ENCODE results near the gene SMCHD1. TPM values are rescaled to one million over a fixed set of nuclear protein-coding genes. Genes with fewer than 3 reads are reported as not detected.
"Not testable (repeated sequence)": the region's sequence is repeated elsewhere in the genome, so short reads cannot be mapped to it uniquely, and the experiment has no call there.

The SMCHD1 gene
- total RNA-seq, 1 experiment from 2014 or later, result 48.6 TPM

- Histone ChIP-seq H3K36me3 (ENCODE audit: control insufficient read depth in 1 of 2, insufficient read depth in 2 of 2, low read length in 2 of 2) (peaks cover 32 to 51% of the 10 kb centered on the region in 2 experiments), H4K20me1 (ENCODE audit: insufficient read depth) (no peaks in the 10 kb centered on the region), H3K9me3 (ENCODE audit: control insufficient read depth in 1 of 2, insufficient read depth in 1 of 2, low read depth in 1 of 2, low read length in 2 of 2) (no peaks in the 10 kb centered on the region), H3K4me3 (replicated peaks in 1 of 2; ENCODE audit: low read depth in 1 of 2, low read length in 2 of 2) (no peak overlapping the region), H3K27ac (ENCODE audit: low read depth, low read length) (no peak overlapping the region), H3K9ac (ENCODE audit: low read length) (no peak overlapping the region), H3K4me1 (ENCODE audit: control insufficient read depth in 1 of 2, insufficient read depth in 2 of 2, low read length in 2 of 2) (no peaks in the 10 kb centered on the region), H3K9me2 (ENCODE audit: insufficient read depth) (no peaks in the 10 kb centered on the region), H3K4me2 (ENCODE audit: low read length) (no peak overlapping the region), H3K27me3 (ENCODE audit: insufficient read depth, low read length) (no peaks in the 10 kb centered on the region), H3K79me2 (ENCODE audit: insufficient read depth, low read length) (peaks cover 93% of the 10 kb centered on the region), H2AFZ (ENCODE audit: low read depth, low read length, poor library complexity, severe bottlenecking) (no peak overlapping the region)
- CTCF ChIA-PET, result no interaction called here
- POLR2A ChIA-PET, result interaction anchor here (1.2 kb wide), 1 partner anchor 15 kb away, joined by 3 read pairs; no protein-coding TSS in a partner anchor
- TF ChIP-seq ZBTB33 (IDR thresholded peaks at IDR 0.05; ENCODE audit: extremely low read depth, insufficient replicate concordance, low read length), result no peak
- no peak for TF ChIP-seq ELF1 (IDR thresholded peaks at IDR 0.05; ENCODE audit: borderline replicate concordance, low read depth)
- no peak for TF ChIP-seq ZFX (IDR thresholded peaks at IDR 0.05)
- no peak for TF ChIP-seq YY1 (IDR thresholded peaks at IDR 0.05; ENCODE audit: extremely low read depth, insufficient replicate concordance, low read depth, low read length)
- no peak for TF ChIP-seq RAD21 (IDR thresholded peaks at IDR 0.05; ENCODE audit: low read depth)
- no peak for TF ChIP-seq EZH2phosphoT487 (IDR thresholded peaks at IDR 0.05; ENCODE audit: borderline replicate concordance)
- no peak for TF ChIP-seq POLR2AphosphoS5 (IDR thresholded peaks at IDR 0.05; ENCODE audit: low read depth, low read length)
- TF ChIP-seq TCF7L2 (IDR thresholded peaks at IDR 0.05; ENCODE audit: borderline replicate concordance, extremely low read depth, insufficient read depth, insufficient read length), result no peak
- no peak for TF ChIP-seq ZNF274 (IDR thresholded peaks at IDR 0.05; ENCODE audit: low read depth, low read length)
- TF ChIP-seq FOSL1 (IDR thresholded peaks at IDR 0.05; ENCODE audit: low read depth), result no peak
- intact Hi-C loops (cut with micrococcal nuclease), result no loop called here
- BruUV-seq (replicated peaks), result no TSS peak
- DNase-seq (ENCODE audit: low read depth, low spot score) (no peak), ATAC-seq (no peak)
- RAD21 ChIA-PET (ENCODE audit: low non-redundant PET in 1 of 2, low total read pairs in 2 of 2, uncharacterized antibody in 2 of 2, unreplicated experiment in 2 of 2), result no interaction called here
These were observed 17.3 kb downstream of the SMCHD1 start for GRCh38 chr18:2672872-2673271.

GRCh38 chr18:2678933-2679332, 23.4 kb downstream of the SMCHD1 start:
- H3K36me3 ChIP-seq (ENCODE audit: control insufficient read depth in 1 of 2, insufficient read depth in 2 of 2, low read length in 2 of 2), result peaks cover 12 to 15% of the 10 kb centered on the region in 2 experiments; a peak in 3 of 4 replicates
- H3K9me2 ChIP-seq (ENCODE audit: insufficient read depth); DNase-seq (ENCODE audit: low read depth, low spot score); H3K27ac ChIP-seq (ENCODE audit: low read depth, low read length); H3K27me3 ChIP-seq (ENCODE audit: insufficient read depth, low read length); H2AFZ ChIP-seq (ENCODE audit: low read depth, low read length, poor library complexity, severe bottlenecking); H3K9me3 ChIP-seq (ENCODE audit: control insufficient read depth in 1 of 2, insufficient read depth in 1 of 2, low read depth in 1 of 2, low read length in 2 of 2); H3K9ac ChIP-seq (ENCODE audit: low read length); H4K20me1 ChIP-seq (ENCODE audit: insufficient read depth); RAD21 ChIA-PET (ENCODE audit: low non-redundant PET in 1 of 2, low total read pairs in 2 of 2, uncharacterized antibody in 2 of 2, unreplicated experiment in 2 of 2); H3K4me3 ChIP-seq (replicated peaks in 1 of 2; ENCODE audit: low read depth in 1 of 2, low read length in 2 of 2); H3K4me1 ChIP-seq (ENCODE audit: control insufficient read depth in 1 of 2, insufficient read depth in 2 of 2, low read length in 2 of 2); CTCF ChIA-PET; intact Hi-C loops (cut with micrococcal nuclease); ATAC-seq; H3K4me2 ChIP-seq (ENCODE audit: low read length); BruUV-seq (replicated peaks): not testable (repeated sequence)
- H3K79me2 ChIP-seq (ENCODE audit: insufficient read depth, low read length), result peaks cover 94% of the 10 kb centered on the region
- POLR2A ChIA-PET, result interaction anchor here (0.6 kb wide), 1 partner anchor 236 kb away, joined by 3 read pairs; no protein-coding TSS in a partner anchor
